ENCODE measurements around the gene NEUROD6.

The NEUROD6 gene

GRCh38 chr7:31335884-31336201, 4.7 kb downstream of the NEUROD6 start:
- H3K4me3 ChIP-seq (ENCODE audit: low read depth, low read length): no peak overlapping the region
- DNase-seq (ENCODE audit: low read depth): no peak
- TF ChIP-seq, protein P1, sequence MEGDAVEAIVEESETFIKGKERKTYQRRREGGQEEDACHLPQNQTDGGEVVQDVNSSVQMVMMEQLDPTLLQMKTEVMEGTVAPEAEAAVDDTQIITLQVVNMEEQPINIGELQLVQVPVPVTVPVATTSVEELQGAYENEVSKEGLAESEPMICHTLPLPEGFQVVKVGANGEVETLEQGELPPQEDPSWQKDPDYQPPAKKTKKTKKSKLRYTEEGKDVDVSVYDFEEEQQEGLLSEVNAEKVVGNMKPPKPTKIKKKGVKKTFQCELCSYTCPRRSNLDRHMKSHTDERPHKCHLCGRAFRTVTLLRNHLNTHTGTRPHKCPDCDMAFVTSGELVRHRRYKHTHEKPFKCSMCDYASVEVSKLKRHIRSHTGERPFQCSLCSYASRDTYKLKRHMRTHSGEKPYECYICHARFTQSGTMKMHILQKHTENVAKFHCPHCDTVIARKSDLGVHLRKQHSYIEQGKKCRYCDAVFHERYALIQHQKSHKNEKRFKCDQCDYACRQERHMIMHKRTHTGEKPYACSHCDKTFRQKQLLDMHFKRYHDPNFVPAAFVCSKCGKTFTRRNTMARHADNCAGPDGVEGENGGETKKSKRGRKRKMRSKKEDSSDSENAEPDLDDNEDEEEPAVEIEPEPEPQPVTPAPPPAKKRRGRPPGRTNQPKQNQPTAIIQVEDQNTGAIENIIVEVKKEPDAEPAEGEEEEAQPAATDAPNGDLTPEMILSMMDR (IDR thresholded peaks at IDR 0.05; ENCODE audit: control insufficient read depth, extremely low read depth, insufficient read depth): no peak

- no peak overlapping the region for H3K4me3 ChIP-seq (ENCODE audit: low read depth, low read length)
- no peak for DNase-seq (ENCODE audit: low read depth)
- TF ChIP-seq, protein P1 (IDR thresholded peaks at IDR 0.05; ENCODE audit: control insufficient read depth, extremely low read depth, insufficient read depth): no peak
These were observed 5.2 kb downstream of the NEUROD6 start for GRCh38 chr7:31335161-31335856.

DNA sequence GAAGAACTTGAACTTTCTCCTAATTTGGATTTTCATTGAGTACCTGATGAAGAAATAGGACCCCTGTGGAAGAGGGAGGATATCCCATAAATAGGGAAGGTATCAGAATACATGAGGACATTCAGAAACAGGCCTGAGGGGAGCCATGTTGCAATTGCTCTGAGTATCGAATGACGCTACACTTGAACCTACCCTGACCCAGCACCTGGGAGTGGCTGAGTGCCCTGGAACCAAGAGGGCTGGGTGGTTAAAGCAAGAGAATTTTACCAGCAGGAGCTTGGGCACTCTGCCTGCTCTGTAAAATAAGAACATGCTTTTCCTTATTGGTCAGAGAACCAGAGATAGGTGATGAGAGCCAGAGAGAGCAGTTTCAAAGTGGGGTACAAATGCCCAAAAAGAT, 7.2 kb downstream of the NEUROD6 start:
- H3K4me3 ChIP-seq (ENCODE audit: low read depth, low read length): no peak overlapping the region
- no peak for DNase-seq (ENCODE audit: low read depth)
- TF ChIP-seq, protein P1 (IDR thresholded peaks at IDR 0.05; ENCODE audit: control insufficient read depth, extremely low read depth, insufficient read depth): no peak

DNA sequence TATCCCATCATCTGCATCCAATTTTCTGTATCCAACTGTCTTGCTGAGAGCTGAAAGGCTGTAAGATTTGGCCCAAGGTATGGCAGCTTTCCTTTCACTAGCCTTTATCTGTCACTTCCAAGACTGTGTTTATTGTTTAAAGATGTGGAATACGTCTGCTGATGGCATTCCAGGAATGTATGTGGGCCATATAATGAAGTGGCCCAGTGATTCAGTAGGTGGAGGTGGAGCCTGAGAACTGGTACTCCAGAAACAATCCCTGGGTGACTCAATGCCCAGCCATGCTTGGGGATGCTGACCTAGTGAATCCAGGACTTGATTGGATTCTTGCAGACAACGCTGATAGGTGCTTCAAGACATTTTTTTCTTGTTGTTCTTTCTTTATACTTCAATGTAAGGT, 13.5 kb downstream of the NEUROD6 start:
- TF ChIP-seq, protein P1 (IDR thresholded peaks at IDR 0.05; ENCODE audit: control insufficient read depth, extremely low read depth, insufficient read depth): no peak
- no peak overlapping the region for H3K4me3 ChIP-seq (ENCODE audit: low read depth, low read length)
- DNase-seq (ENCODE audit: low read depth): no peak

GRCh38 chr7:31326416-31326815, 14.1 kb downstream of the NEUROD6 start:
- H3K4me3 ChIP-seq (ENCODE audit: low read depth, low read length): no peak overlapping the region
- TF ChIP-seq, protein P1 (IDR thresholded peaks at IDR 0.05; ENCODE audit: control insufficient read depth, extremely low read depth, insufficient read depth): no peak
- no peak for DNase-seq (ENCODE audit: low read depth)

- no peak overlapping the region for H3K4me3 ChIP-seq (ENCODE audit: low read depth, low read length)
- no peak for DNase-seq (ENCODE audit: low read depth)
- TF ChIP-seq, protein P1 (IDR thresholded peaks at IDR 0.05; ENCODE audit: control insufficient read depth, extremely low read depth, insufficient read depth): no peak
These were observed 17.4 kb downstream of the NEUROD6 start for GRCh38 chr7:31323101-31323500.

- no peak for DNase-seq (ENCODE audit: low read depth)
- no peak overlapping the region for H3K4me3 ChIP-seq (ENCODE audit: low read depth, low read length)
- TF ChIP-seq, protein P1 (IDR thresholded peaks at IDR 0.05; ENCODE audit: control insufficient read depth, extremely low read depth, insufficient read depth): no peak
These were observed 19.9 kb downstream of the NEUROD6 start for GRCh38 chr7:31320675-31321074.
